HG02970 (cell line): ENCODE measurements around the gene HOXC10.

Experiments
- ATAC-seq: cut with Tn5 transposase; IDR thresholded peaks from one replicate; pipeline ENCODE4 v1.9.1; 2021; ENCODE audit warnings: mild to moderate bottlenecking, moderate library complexity, moderate number of reproducible peaks; ENCODE audit not compliant: unreplicated experiment, low FRiP score

The HOXC10 gene

GRCh38 chr12:53950437-53950773 lies 34.5 kb upstream of the HOXC10 start:
- no peak for ATAC-seq

DNA sequence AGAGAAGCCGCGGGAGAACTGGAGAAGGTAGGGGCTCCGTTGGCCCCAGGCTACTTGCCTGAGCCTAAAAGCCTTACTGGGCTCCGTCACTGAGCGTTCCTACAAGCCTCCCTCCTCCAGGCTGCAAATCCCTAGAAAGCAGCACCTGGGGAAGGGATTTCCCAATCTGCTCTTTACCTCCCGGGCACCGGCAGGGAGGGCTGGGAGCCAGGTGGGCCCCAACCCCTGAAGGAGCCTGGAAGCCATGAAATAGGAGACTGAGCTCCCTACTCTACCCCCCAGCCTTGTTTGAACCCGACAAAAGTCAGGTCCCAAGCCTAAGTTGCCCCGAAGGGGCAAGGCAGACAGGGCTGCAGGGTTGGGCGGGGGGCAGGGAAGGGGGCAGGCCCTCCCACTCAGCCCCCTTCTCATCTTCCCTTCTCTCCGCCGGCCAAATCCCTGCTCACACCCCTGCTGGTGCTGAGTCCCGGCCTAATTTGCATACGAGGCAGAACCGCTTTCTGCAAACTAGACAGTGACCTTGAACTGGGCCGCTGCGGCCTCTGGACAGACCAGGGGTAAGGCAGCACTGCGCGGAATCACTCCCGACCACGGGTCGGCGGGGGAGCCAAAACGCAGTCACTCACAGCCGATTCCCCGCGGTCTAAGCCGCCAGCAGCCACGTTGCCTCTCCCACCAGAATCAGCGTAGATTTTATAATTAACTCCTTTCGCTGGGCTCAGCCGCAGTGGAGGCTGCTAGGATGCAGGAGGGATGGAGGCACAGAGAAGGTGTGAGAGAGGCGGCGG lies 34.0 kb upstream of the HOXC10 start:
- ATAC-seq, result no peak

GRCh38 chr12:53951577-53952334 lies 33.2 kb upstream of the HOXC10 start:
- ATAC-seq, result no peak

GRCh38 chr12:53952335-53952694 lies 32.6 kb upstream of the HOXC10 start:
- ATAC-seq, result no peak

GRCh38 chr12:53952871-53953734 lies 31.8 kb upstream of the HOXC10 start:
- ATAC-seq, result no peak

DNA sequence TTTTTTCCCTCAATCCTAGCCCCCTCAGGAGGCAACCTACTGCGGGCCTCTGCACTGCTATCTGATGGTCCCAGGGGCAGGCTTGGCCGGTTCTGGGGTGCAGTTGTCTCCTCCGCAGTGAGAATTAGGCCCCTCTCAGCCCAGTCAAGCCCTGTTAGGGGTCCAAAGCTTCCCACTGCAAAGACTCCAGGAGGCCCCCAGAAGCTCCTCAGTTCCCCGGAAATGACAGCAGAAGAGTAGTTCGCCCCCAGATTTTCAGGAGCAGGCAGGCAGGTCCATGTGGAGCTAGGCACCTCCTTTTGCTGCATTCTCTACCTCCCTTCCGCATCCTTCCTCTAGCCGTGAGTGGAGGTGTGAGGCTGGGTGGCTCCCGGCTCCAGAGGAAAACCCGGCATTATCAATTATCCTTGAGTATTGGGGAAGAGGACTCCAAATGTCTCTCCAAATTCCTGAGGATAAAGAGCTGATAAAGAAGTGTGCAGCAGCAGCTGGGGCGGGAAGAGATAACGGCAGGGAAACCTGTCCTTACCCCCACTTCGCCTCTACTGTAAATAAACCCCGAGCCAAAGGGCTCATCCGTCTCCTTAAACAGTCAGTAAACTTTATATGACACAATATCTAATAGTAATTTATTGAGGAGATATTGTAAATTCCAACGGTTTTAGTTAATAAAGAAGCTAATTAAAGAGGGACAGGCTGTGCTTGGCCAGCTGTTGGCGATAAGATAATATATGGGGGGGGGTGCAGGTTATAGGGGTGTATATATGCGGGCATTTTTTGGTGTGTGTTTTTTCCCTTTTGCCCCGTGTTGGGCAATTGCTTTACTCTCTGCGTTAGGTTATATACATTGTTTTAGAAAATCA lies 30.9 kb upstream of the HOXC10 start:
- no peak for ATAC-seq

- ATAC-seq, result no peak
Observed at GRCh38 chr12:53954694-53955035, 30.3 kb upstream of the HOXC10 start, which contains the start of gene HOXC12. Gene HOXC12, plus strand, starts transcription at chr12:53954903. Its CDS starts 27 bp downstream, at chr12:53954930.

DNA sequence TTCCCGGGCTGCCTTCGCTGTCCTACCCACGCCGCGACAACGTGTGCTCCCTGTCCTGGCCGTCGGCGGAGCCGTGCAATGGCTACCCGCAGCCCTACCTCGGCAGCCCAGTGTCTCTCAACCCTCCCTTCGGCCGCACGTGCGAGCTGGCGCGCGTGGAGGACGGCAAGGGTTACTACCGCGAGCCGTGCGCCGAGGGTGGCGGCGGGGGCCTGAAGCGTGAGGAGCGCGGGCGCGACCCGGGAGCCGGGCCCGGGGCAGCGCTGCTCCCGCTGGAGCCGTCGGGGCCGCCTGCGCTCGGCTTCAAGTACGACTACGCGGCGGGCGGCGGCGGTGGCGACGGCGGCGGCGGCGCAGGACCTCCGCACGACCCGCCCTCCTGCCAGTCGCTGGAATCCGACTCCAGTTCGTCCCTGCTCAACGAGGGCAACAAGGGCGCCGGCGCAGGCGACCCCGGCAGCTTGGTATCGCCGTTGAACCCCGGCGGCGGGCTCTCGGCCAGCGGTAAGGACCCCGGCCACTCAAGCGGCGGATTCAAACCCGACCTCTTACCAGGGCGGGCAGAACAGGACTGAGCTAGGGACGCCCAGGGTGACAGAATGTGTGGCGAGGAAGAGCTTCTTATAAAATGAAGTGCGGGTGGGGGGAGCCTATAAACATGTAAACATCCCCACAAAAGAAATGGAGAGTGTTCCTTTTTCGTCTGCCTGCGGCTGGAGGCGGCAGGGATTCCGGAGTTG lies 29.7 kb upstream of the HOXC10 start:
- ATAC-seq, result no peak

DNA sequence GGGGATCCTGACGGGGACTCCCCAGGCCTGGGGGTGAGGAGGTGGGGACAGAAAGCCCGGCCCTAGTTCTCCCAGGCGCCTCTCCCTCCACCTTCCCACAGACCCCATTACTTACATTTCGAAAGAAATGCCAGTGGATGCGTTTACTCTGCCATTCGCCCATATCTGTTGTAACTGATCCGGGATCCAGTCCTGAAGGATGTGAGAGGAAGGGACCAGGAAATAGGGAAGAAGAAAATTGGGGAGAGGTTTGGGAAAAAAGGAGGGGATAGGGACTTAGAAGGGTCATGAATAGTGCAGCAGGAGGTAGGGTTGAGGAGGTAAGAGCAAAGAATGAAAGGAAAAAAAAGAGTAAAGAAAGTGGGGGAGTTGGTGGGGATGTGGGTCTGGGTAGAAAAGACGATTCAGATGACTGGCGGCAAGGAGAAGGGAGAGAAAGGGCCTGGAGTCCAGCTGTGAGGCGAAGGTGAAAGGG lies 29.1 kb upstream of the HOXC10 start:
- ATAC-seq, result no peak

GRCh38 chr12:53956251-53956887 lies 28.6 kb upstream of the HOXC10 start:
- ATAC-seq, result no peak

GRCh38 chr12:53956914-53957536 lies 27.9 kb upstream of the HOXC10 start:
- no peak for ATAC-seq

GRCh38 chr12:53958128-53958527 lies 26.8 kb upstream of the HOXC10 start:
- no peak for ATAC-seq

GRCh38 chr12:53959314-53959713 lies 25.6 kb upstream of the HOXC10 start:
- ATAC-seq, result no peak

GRCh38 chr12:53960187-53961024 lies 24.5 kb upstream of the HOXC10 start:
- no peak for ATAC-seq

DNA sequence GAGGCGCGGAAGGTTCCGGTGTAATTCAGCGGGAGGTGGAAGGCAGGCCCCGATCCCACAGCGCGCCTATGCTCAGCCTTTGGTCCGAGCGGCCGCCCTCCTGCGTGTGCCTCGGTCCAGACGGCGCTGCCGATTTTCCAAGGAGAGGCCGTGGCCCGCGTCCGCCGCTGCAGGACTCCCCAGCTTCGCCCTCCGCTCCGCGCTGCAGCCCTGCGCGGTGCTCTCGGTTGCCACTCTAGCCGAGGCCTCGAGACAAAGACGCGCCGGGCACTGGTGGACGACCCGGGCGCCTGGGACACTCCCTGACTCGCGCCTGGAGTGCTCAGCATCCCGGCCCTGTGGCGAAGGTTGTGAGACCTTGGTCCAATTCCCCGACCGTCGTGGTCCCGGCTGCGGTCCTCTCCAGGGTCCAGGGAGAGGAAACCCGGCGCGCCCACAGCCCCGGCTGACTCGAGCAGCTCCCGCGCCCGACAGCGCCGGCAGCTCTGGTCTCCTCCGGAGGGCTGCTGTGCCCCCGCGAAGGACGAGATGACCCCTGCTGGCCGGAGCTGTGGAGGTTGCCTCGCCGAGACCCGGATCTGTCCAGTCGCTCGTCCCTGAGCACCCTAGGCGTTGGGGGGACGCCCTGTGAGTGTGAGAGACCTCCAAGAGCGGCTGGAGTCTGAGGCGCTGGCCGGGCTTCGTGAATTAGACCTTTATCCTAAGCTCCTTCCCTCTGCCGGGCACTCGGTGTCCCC lies 23.8 kb upstream of the HOXC10 start:
- ATAC-seq, result no peak

DNA sequence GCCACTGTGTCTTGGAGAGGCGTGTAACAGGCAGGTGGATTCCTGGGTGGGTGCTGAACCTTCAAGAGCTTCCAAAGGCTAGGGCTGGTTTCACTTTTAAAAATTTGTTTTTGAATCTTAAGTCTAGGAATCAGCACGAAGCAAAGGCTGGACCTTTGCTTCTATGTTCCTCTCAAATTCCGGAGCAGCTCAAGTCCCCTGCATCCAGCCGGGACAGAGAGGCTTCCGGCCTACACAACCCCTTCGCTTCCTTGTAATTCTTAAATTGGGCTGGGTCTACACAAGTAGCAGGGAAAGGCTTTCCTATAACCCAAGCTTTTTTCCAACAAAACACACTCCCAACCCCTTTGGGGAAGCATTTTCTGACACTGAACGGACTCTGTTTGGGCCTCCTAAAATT lies 21.9 kb upstream of the HOXC10 start:
- no peak for ATAC-seq
